GM23248 (cell line): ENCODE data around the gene DIP2C. TPM values are rescaled to one million over a fixed set of nuclear protein-coding genes. Genes with fewer than 3 reads are reported as not detected.

ENCODE experiments used
- DNase-seq: peaks from one replicate; pipeline ENCODE4 v3.0.0-alpha.2; 2015
- H2AFZ ChIP-seq: fragments of 200-600 bp; sonication (generic); 2 replicates; pipeline ENCODE4 v1.6.1; 2016; ENCODE audit warnings: antibody characterized with exemption
- H3F3A ChIP-seq: fragments of 200-600 bp; sonication (generic); 2 replicates; pipeline ENCODE4 v1.6.1; 2016; ENCODE audit warnings: mild to moderate bottlenecking, antibody characterized with exemption, mixed run types; ENCODE audit not compliant: insufficient read depth
- H3K27ac ChIP-seq: fragments of 200-600 bp; sonication (generic); 2 replicates; pipeline ENCODE4 v1.5.1; 2016; ENCODE audit warnings: mild to moderate bottlenecking
- H3K27me3 ChIP-seq: fragments of 200-600 bp; sonication (generic); replicated peaks from 2 replicates; pipeline ENCODE4 v1.6.1; 2016; ENCODE audit warnings: mild to moderate bottlenecking; ENCODE audit not compliant: insufficient read depth
- H3K36me3 ChIP-seq: fragments of 200-600 bp; sonication (generic); 2 replicates; pipeline ENCODE4 v1.6.1; 2016; ENCODE audit warnings: low read depth, mild to moderate bottlenecking
- H3K4me1 ChIP-seq: fragments of 200-600 bp; sonication (generic); 2 replicates; pipeline ENCODE4 v1.6.1; 2016; ENCODE audit warnings: mild to moderate bottlenecking; ENCODE audit not compliant: insufficient read depth
- H3K4me2 ChIP-seq: fragments of 200-600 bp; sonication (generic); one replicate; pipeline ENCODE4 v1.6.1; 2016; ENCODE audit warnings: mild to moderate bottlenecking; ENCODE audit not compliant: unreplicated experiment
- H3K4me3 ChIP-seq: fragments of 200-600 bp; sonication (generic); 2 replicates; pipeline ENCODE4 v1.5.1; 2016; ENCODE audit warnings: mild to moderate bottlenecking
- H3K79me2 ChIP-seq: fragments of 200-600 bp; sonication (generic); 2 replicates; pipeline ENCODE4 v1.6.1; 2016; ENCODE audit warnings: mild to moderate bottlenecking; ENCODE audit not compliant: insufficient read depth
- H3K9ac ChIP-seq: fragments of 200-600 bp; sonication (generic); 2 replicates; pipeline ENCODE4 v1.6.1; 2016; ENCODE audit warnings: mild to moderate bottlenecking
- H3K9me2 ChIP-seq: fragments of 200-600 bp; sonication (generic); 2 replicates; pipeline ENCODE4 v1.6.1; 2016; ENCODE audit warnings: mixed run types, mild to moderate bottlenecking, moderate library complexity; ENCODE audit not compliant: insufficient read depth
- H3K9me3 ChIP-seq: fragments of 200-600 bp; sonication (generic); one replicate; pipeline ENCODE4 v1.6.1; 2017; ENCODE audit warnings: low read depth
- H4K20me1 ChIP-seq: fragments of 200-600 bp; sonication (generic); 2 replicates; pipeline ENCODE4 v1.6.0; 2016; ENCODE audit not compliant: insufficient read depth
- EZH2 ChIP-seq: fragments of 200-600 bp; sonication (generic); IDR thresholded peaks from 2 replicates; pipeline ENCODE4 v1.6.1; 2018; ENCODE audit warnings: antibody characterized with exemption, mild to moderate bottlenecking; ENCODE audit not compliant: insufficient read depth, poor library complexity, severe bottlenecking
- EZH2phosphoT487 ChIP-seq: fragments of 200-600 bp; sonication (generic); IDR thresholded peaks from 2 replicates; pipeline ENCODE4 v1.6.1; 2018; ENCODE audit warnings: antibody characterized with exemption, moderate library complexity, mild to moderate bottlenecking, low read depth; ENCODE audit not compliant: insufficient read depth
- WGBS, 2 experiments: methylation state at CpG; one replicate each; pipeline ENCODE4 v1.1.6; 2015 to 2017; ENCODE audit warnings: low lambda C conversion rate in 2 of 2, low coverage in 1 of 2; ENCODE audit errors: missing lambda C conversion rate in 2 of 2; 5-methylcytosine and 5-hydroxymethylcytosine counted together
- in situ Hi-C: fragments of 300-500 bp; cut with MboI; formaldehyde crosslinking; loops from 2 replicates; pipeline ENCODE4 v1.15.0; 2020
- polyA plus RNA-seq: library from polyadenylated mRNA; unstranded; fragments of >200 nt; fragmentation: Nextera tagmentation; extraction: Ambion mirVana; gene quantifications from 2 replicates; pipeline ENCODE4 v1.2.1, GENCODE V29; 2016
- total RNA-seq: library from RNA; depleted of rRNA; stranded (reverse); fragments of >200 nt; shearing (Covaris generic); gene quantifications from 2 replicates; pipeline ENCODE4 v1.2.3, GENCODE V29; 2014

The DIP2C gene
- total and polyA plus RNA-seq, 2 experiments from 2014 or later = 12.0 to 13.1 TPM

DNA sequence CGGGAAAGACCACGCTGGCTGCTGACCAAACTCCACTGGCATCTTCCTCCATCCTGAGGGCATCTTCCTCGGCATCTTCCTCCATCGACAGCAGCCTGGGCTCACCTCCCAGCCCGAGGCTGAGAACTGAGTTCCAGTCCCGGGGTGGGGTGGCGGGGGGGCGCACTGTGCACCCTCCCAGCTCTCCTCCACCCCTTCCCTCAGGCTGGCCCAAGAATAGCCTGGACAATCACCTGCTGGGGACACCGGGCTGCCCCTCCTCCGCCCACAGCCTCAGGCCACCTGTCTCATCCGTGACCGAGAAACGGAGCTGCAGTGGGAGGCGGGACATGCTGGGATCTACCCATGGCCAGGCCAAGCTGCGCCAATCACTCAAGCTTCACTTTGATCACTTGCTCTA lies 37.2 kb downstream of the DIP2C start:
- Histone ChIP-seq H3K27me3 (no peaks in the 10 kb centered on the region), H3K27ac (no peak overlapping the region), H3K4me1 (peaks cover 17% of the 10 kb centered on the region), H3K9me3 (no peaks in the 10 kb centered on the region), H3K79me2 (peaks cover 96% of the 10 kb centered on the region), H3K9ac (no peak overlapping the region), H3K36me3 (no peaks in the 10 kb centered on the region), H3K4me2 (no peak overlapping the region), H4K20me1 (peaks cover under 1% of the 10 kb centered on the region; the same call in 1 of the 2 replicates), H3F3A (no peaks in the 10 kb centered on the region), H3K9me2 (no peaks in the 10 kb centered on the region), H2AFZ (no peak overlapping the region), H3K4me3 (no peak overlapping the region)
- in situ Hi-C loops = no loop called here
- no peak for DNase-seq
- 96 to 100% methylated on average over 15 of the region's 15 CpGs for WGBS, 2 experiments
- no peak for TF ChIP-seq EZH2
- TF ChIP-seq EZH2phosphoT487 = no peak

- no peak overlapping the region for H3K4me2 ChIP-seq
- peaks cover 100% of the 10 kb centered on the region for H3K79me2 ChIP-seq
- no peaks in the 10 kb centered on the region for H3K9me2 ChIP-seq
- H3K27me3 ChIP-seq = no peaks in the 10 kb centered on the region
- in situ Hi-C loops = no loop called here
- no peak for TF ChIP-seq EZH2phosphoT487
- TF ChIP-seq EZH2 = no peak
- no peaks in the 10 kb centered on the region for H3K9me3 ChIP-seq
- no peak overlapping the region for H3K4me3 ChIP-seq
- no peaks in the 10 kb centered on the region for H3K36me3 ChIP-seq
- H2AFZ ChIP-seq = no peak overlapping the region
- H3F3A ChIP-seq = peaks cover 4% of the 10 kb centered on the region; the same call in 1 of the 2 replicates
- no peak overlapping the region for H3K9ac ChIP-seq
- DNase-seq = no peak
- 95 to 97% methylated on average over 12 of the region's 12 CpGs for WGBS, 2 experiments
- peaks cover 17% of the 10 kb centered on the region for H3K4me1 ChIP-seq
- peak overlapping the region; percentile 28; the same call in 1 of the 2 replicates for H3K27ac ChIP-seq
- peaks cover 6% of the 10 kb centered on the region; the same call in 1 of the 2 replicates for H4K20me1 ChIP-seq
These were observed 37.8 kb downstream of the DIP2C start for GRCh38 chr10:651692-652091.

- WGBS, 2 experiments = 53 to 57% methylated on average over 20 of the region's 20 CpGs
- peaks cover 17% of the 10 kb centered on the region for H3K4me1 ChIP-seq
- H3K9me2 ChIP-seq = no peaks in the 10 kb centered on the region
- H3K4me2 ChIP-seq = no peak overlapping the region
- TF ChIP-seq EZH2 (no peak), EZH2phosphoT487 (no peak)
- no peak overlapping the region for H2AFZ ChIP-seq
- no peaks in the 10 kb centered on the region for H3K27me3 ChIP-seq
- DNase-seq = peak; percentile 78
- no peaks in the 10 kb centered on the region for H3K36me3 ChIP-seq
- no peak overlapping the region for H3K9ac ChIP-seq
- H3K27ac ChIP-seq = peak overlapping the region; percentile 43
- H3F3A ChIP-seq = peaks cover 7% of the 10 kb centered on the region; the same call in 1 of the 2 replicates
- H3K9me3 ChIP-seq = no peaks in the 10 kb centered on the region
- H3K4me3 ChIP-seq = no peak overlapping the region
- in situ Hi-C loops = no loop called here
- peaks cover 100% of the 10 kb centered on the region for H3K79me2 ChIP-seq
- H4K20me1 ChIP-seq = peaks cover 6% of the 10 kb centered on the region; the same call in 1 of the 2 replicates
These were observed 38.4 kb downstream of the DIP2C start for GRCh38 chr10:650886-651615.

DNA sequence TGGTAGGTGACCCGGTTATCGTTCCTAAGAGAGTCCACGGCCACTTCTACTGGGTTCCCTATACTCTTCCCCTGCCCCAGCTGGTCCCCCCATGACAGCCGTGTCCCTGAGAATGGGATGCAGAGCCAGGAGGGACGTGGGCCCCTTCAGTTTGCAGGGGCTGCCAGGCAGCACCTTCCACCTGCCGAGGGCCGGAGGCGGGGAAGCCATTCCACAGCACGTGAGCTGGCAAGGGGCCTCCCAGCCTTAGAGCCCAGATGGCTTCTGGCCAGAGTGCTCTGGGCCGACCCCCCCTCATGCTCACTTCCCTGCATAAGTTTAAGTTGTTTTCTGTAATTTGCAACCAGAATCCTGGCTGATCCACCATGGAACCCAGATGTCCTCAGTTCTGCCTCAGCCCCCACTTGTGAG lies 39.0 kb downstream of the DIP2C start:
- Histone ChIP-seq H3K4me1 (peaks cover 17% of the 10 kb centered on the region), H3K9ac (no peak overlapping the region), H3K79me2 (peaks cover 100% of the 10 kb centered on the region), H3K4me2 (no peak overlapping the region), H3K9me3 (no peaks in the 10 kb centered on the region), H3F3A (peaks cover 7% of the 10 kb centered on the region; the same call in 1 of the 2 replicates), H4K20me1 (peaks cover 6% of the 10 kb centered on the region; the same call in 1 of the 2 replicates), H2AFZ (no peak overlapping the region), H3K36me3 (no peaks in the 10 kb centered on the region), H3K9me2 (no peaks in the 10 kb centered on the region), H3K27me3 (no peaks in the 10 kb centered on the region), H3K27ac (no peak overlapping the region), H3K4me3 (no peak overlapping the region)
- DNase-seq = no peak
- no peak for TF ChIP-seq EZH2
- TF ChIP-seq EZH2phosphoT487 = no peak
- 78 to 81% methylated on average over 10 of the region's 10 CpGs for WGBS, 2 experiments
- in situ Hi-C loops = no loop called here
